ENCODE data around the gene TWF2. TPM values are rescaled to one million over a fixed set of nuclear protein-coding genes. Genes with fewer than 3 reads are reported as not detected.

Gene TWF2
- total RNA-seq, 1 experiment from 2014 or later, result 44.8 TPM

- no peaks in the 10 kb centered on the region for H3K79me2 ChIP-seq (ENCODE audit: insufficient read depth, low read length)
Measured at GRCh38 chr3:52230461-52230860, 8.5 kb downstream of the TWF2 start.

More at GRCh38 chr3:52230461-52230860, 8.5 kb downstream of the TWF2 start:
- Histone ChIP-seq H3K9me3 (ENCODE audit: control insufficient read depth, low read depth, low read length) (no peaks in the 10 kb centered on the region), H3K4ac (ENCODE audit: low read depth, low read length) (no peak overlapping the region), H3K27me3 (ENCODE audit: insufficient read depth, low read length) (no peaks in the 10 kb centered on the region), H2AFZ (ENCODE audit: low read length) (no peak overlapping the region), H2BK15ac (ENCODE audit: low read depth, low read length) (no peak overlapping the region), H2BK20ac (ENCODE audit: low read depth, low read length, poor library complexity, severe bottlenecking) (no peak overlapping the region), H4K91ac (ENCODE audit: insufficient read length, low read depth, low read length) (no peak overlapping the region), H3K4me2 (ENCODE audit: insufficient read depth, insufficient read length, low read length) (no peak overlapping the region), H3K4me1 (ENCODE audit: insufficient read depth, low read length) (no peaks in the 10 kb centered on the region), H2AK5ac (ENCODE audit: insufficient read length, low read length) (no peak overlapping the region), H3K27ac (ENCODE audit: insufficient read length, low read depth, low read length) (no peak overlapping the region), H4K8ac (replicated peaks; ENCODE audit: insufficient read length, low read depth, low read length) (no peak overlapping the region), H3K23me2 (ENCODE audit: insufficient read length, low read depth, low read length, poor library complexity, severe bottlenecking) (no peaks in the 10 kb centered on the region), H2BK120ac (ENCODE audit: low read depth, low read length, poor library complexity, severe bottlenecking) (no peak overlapping the region), H4K5ac (ENCODE audit: insufficient read length, low read depth, low read length) (no peak overlapping the region), H3K79me1 (ENCODE audit: insufficient read depth, low read depth, low read length, poor library complexity, severe bottlenecking) (no peaks in the 10 kb centered on the region), H2BK12ac (ENCODE audit: insufficient read length, low read depth, low read length) (no peak overlapping the region), H3K18ac (ENCODE audit: insufficient read length, low read depth, low read length) (no peak overlapping the region), H3K23ac (ENCODE audit: insufficient read length, low read depth, low read length) (no peak overlapping the region), H3K56ac (ENCODE audit: insufficient read length, low read depth, low read length) (no peak overlapping the region), H4K20me1 (ENCODE audit: control insufficient read depth, insufficient read depth, insufficient read length) (no peaks in the 10 kb centered on the region), H2BK5ac (ENCODE audit: insufficient read length, low read length) (no peak overlapping the region), H3K9ac (ENCODE audit: extremely low read depth, insufficient read length, low read length) (no peak overlapping the region), H3K14ac (ENCODE audit: insufficient read depth, low read length) (no peak overlapping the region), H3T11ph (ENCODE audit: low read length) (no peak overlapping the region)
- Mint-ChIP-seq H3K36me3 (ENCODE audit: insufficient read depth in 1 of 3, low read depth in 3 of 3) (peaks cover 12 to 34% (median 32%) of the 10 kb centered on the region in 3 experiments), H3K4me1 (peaks cover 0 to 16% of the 10 kb centered on the region in 2 experiments; a peak in 3 of 4 replicates), H3K9me3 (no peaks in the 10 kb centered on the region; a peak in 1 of 5 replicates), H3K27me3 (ENCODE audit: low read depth) (no peaks in the 10 kb centered on the region; the same call in 1 of the 2 replicates), H3K27ac (no peak overlapping the region; a peak in 1 of 7 replicates), H3K4me3 (no peak overlapping the region)
- WGBS (ENCODE audit: extremely low coverage, insufficient read length, low lambda C conversion rate), result no CpG with 5 or more reads among the region's 6 CpGs
- DNase-seq, result no peak
- TF ChIP-seq CTCF (conservative IDR thresholded peaks at IDR 0.05), result no peak
